HTR-8/SVneo (cell line): Measurements from ENCODE around the gene ARL15.

Experiments
- DNase-seq: peaks from one replicate; pipeline ENCODE4 v3.0.0; 2011; ENCODE audit warnings: low spot score, mixed read lengths; ENCODE audit not compliant: insufficient read length
- FAIRE-seq: peaks from 2 replicates; lab custom pipeline; 2011; peaks lifted over from hg19 to GRCh38; lab: Jason Lieb, UNC

ARL15 gene

DNA sequence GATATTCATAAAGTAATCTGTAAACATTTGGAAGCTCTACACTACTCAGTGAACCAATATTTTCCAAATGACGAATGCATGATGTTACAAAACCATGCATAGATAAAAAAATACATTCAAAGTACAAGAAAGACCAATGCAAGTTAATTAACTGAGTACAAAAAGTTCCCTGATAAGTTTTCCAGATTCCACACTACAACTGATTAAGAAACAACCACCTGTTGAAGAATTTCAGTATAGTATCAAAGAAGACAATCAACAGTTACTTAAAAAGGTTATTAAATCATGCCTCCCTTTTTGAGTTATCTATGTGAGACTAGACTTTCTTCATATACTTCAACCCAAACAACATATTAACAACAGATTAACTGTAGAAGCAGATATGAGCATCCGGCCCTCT lies 192.4 kb downstream of the ARL15 start:
- FAIRE-seq = no peak
- DNase-seq = no peak

- FAIRE-seq (no peak), DNase-seq (no peak)
Measured at GRCh38 chr5:54115735-54116403, 194.5 kb downstream of the ARL15 start.

DNA sequence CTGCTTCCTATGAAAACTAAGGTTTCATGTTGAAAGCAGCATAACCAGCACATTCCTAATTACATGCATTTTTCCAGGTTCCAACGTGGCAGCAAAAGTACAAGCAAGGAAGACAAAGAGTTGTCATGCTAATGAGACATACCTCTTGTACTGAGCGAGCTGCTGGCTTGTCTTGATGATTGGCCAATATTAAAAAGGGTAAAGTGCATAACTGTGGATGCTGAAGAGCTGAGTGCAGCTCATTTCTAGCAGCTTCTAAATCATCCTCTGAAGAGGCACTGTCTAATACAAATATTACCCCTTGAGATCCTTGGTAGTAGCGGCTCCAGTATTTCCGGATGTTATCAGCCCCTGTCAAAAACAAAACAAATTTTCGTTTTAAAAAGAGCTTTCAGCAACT lies 197.3 kb downstream of the ARL15 start:
- FAIRE-seq = no peak
- DNase-seq = no peak

DNA sequence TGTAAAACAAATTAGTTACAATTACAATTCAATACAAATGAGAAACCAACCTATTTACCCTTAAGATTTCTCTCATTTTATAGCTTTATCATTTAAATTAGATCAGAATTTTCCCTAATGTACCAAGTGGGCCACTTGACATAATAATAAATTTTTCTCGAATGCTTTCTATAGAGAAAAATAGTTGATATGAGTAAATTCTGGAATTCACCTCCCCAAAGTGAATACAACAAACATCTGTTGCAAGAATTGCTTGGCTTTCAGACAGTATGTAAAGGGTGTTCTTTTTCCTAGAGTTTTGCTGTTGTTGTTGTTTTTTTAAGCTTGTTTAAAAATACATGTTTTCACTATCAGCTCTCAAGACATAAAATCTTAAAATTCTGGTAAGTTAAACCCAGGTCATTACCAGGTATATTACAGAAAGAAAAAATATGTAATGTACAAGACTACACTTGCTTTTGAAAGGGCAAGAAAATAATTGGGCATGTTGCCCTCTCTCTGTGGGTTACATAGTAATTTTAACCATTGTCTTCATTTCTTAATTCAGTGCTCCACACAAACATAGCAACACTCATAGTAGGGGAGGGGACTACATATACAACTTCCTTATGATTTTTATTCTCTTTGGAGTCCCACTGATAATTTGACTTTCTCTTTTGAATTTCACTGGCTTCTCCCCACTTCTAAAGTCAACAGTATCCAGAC lies 200.6 kb downstream of the ARL15 start:
- DNase-seq (no peak), FAIRE-seq (no peak)

GRCh38 chr5:54108136-54108535 lies 202.2 kb downstream of the ARL15 start:
- no peak for FAIRE-seq
- DNase-seq = no peak

GRCh38 chr5:54103871-54104270 lies 206.5 kb downstream of the ARL15 start:
- FAIRE-seq (no peak), DNase-seq (no peak)

GRCh38 chr5:54098267-54098666 lies 212.1 kb downstream of the ARL15 start:
- FAIRE-seq (no peak), DNase-seq (no peak)

DNA sequence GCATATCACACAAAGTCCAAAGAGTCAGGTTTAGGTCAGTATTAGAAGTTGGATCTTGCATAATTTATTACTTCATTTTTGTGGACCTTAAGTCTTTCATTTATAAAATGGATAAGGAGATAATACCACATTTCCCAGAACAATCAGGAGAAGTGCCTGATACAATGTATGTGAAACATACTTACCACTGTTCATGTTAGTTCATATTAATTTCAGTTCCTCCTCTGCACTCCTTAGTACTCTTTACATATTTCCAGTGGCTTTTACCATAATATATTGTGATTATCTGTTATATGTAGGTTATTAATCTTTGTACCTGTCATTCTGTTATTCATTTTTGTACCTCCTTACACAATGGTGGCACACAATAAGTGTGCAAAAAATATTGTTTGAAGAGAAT lies 214.4 kb downstream of the ARL15 start:
- DNase-seq (no peak), FAIRE-seq (no peak)

DNA sequence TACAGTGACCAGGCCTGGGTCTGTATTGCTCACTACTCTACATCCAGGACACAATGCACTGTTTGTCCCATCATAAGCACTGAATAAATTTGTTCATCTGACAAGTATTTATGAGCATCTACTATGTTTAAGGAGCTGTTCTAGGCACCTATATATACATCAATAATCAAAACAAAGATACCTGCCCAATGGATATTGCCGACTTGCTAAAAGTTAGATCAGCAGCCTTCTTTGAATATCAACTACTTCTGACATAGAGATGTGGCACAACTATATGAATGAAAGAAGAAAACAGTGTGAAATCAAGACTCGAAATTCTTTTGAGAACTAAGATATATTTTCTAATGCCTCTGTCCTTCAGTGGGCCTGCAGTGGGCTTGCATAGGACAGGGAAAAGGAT lies 215.7 kb downstream of the ARL15 start:
- no peak for DNase-seq
- FAIRE-seq = no peak

DNA sequence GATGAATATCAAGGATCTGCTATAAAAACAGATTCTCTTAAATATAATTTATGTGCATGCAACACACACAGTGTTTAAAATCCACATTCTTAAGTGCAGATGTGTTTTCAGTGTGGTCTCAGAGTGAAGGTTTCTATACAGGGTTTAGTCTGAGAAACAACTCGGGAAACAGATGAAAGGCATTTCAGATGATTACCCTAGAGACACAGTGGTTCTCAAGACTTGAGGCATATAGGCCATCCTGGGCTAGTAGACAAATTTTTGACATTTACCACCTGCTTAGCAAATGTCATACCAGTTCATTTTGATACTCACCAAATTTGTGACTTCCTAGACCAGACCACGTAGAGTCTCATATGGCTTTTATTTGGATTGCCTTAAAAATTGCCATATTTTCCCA lies 216.5 kb downstream of the ARL15 start:
- no peak for FAIRE-seq
- no peak for DNase-seq

- FAIRE-seq (peak; percentile 20), DNase-seq (no peak)
Measured at GRCh38 chr5:54093081-54093492, 217.3 kb downstream of the ARL15 start.

DNA sequence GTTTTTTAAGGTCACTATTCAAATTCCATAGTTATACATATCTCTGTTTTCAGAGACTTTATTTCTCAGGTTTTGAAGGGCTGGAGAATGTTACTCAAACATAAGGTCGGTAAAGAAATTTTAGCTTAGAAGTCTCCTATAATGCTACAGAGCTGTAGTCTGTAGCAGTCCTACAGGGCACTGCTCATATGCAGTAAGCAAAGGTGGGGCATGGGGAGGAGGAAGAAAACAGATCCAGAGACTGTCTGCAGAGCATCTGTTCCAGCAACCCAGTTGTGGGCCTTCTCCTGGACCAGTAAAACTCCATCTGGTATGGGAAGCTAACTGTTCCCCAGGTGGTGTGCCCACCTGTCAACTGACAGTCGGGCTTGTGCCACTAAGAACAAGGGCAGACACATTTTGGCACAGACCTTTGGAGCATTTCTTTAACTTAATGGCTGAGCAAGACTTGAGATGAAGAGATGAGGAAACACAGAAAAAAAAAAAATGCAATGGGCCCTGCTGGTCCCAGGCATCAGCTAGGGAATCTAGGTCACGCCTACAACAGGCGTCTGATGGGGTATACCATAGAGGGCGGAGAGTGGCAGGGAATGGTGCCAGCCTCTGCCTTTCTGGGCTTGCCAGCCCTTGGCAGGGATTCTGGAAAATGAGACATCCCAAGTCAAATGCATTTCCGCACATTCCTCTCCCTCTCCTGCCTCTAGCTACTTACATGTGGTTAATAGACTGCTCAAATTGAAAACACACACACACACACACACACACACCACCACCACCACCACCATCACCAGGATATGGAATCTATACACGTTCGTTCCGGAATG lies 218.9 kb downstream of the ARL15 start:
- FAIRE-seq (no peak), DNase-seq (no peak)

DNA sequence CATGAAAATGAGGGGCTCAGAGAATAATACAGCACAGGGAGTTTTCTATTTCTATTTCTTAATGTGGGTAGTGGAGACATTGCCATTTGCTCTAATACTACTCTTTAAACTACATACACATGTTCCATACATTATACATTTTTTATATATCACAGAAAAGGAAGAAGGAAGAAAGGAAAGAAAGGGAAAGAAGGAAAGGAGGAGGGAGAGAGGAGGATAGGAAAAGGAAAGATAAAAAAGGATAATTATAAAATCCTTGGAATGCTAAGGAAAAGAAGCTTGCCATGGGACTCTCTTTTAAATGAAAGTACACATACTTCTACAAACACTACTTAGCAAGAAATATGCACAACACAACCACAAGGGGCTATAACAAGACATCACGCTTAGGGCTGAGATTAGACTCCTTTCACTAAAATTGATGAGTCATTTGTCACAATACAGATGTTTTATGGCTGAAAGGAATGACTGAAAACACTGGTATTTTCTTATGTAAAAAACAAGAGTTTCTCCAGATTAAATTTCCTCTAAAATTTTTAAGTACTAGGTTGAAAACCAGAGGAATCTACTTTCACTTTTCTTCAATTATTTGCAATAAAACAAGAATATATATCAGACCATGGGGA lies 219.8 kb downstream of the ARL15 start:
- peak; percentile 9 for FAIRE-seq
- peak; percentile 54 for DNase-seq

GRCh38 chr5:54088081-54088480 lies 222.3 kb downstream of the ARL15 start:
- no peak for DNase-seq
- no peak for FAIRE-seq

DNA sequence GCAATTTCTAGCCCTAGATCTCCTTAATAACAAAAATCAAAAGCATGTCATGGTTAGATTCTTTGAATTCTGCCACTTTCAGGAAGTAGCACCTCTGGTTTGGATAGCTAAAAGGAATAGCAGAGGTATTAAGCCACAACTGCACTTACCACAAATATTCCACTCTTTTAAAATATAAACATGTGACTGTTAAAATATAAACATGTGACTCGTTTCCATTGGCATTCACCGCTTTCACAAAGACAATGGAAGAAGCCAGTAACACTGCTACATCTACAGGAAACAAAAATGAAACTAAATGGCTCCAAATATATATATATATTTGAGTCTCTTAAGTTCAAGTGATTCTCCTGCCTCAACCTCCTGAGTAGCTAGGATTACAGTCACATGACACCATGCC lies 222.9 kb downstream of the ARL15 start:
- DNase-seq = no peak
- peak; percentile 40 for FAIRE-seq

- FAIRE-seq (no peak), DNase-seq (no peak)
Measured at GRCh38 chr5:54086191-54086590, 224.2 kb downstream of the ARL15 start.

DNA sequence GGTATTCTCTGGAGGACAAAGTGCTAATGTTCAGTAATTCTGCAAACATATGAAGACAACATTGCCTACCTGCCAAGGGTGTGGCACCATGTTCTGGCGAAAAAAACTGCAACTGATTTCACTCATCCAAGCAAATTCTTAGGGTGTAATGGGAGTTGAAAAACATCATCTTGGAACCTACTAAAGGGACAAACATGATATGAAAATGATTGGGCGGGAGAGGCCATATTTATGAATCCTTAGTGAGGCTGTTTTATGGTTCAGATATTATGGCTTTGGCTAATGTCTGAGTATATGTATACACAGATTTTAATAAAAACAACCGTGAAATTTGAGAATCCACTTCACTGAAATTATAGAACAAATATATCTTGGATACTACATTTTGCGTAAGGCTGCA lies 225.7 kb downstream of the ARL15 start:
- no peak for DNase-seq
- no peak for FAIRE-seq

DNA sequence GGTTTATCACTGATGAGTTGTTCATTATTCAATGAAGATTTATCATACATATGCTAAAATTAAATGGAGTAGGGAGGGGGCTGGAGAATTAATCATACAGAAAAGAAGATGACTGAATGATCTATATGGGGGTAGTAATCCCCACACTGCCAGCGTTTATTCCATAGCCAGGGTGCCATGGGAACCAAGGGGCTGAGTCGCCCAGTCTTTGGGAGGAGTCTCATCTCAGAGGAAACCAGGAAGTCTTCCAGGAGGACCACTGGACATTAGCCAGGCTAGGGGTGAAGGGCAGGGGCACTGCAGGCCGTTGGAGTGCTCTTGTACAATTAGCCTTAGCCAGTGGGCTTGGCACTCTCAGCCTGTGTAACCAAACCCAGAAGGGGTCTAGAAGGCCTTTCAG lies 226.5 kb downstream of the ARL15 start:
- FAIRE-seq (no peak), DNase-seq (no peak)

- no peak for DNase-seq
- FAIRE-seq = no peak
Measured at GRCh38 chr5:54083245-54083644, 227.1 kb downstream of the ARL15 start.

DNA sequence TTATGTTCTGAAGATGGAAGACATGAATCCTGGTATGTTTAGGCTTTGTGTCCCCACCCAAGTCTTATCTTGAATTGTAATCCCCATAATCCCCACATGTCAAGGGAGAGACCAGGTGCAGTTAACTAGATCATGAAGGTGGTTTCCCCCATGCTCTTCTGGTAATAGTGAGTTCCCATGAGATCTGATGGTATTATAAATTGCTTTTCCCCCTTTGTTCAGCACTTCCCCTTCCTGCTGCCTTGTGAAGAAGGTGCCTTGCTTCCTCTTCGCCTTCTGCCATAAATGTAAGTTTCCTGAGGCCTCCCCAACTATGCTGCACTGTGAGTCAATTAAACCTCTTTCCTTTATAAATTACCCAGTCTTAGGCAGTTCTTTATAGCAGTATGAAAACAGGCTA lies 229.0 kb downstream of the ARL15 start:
- no peak for FAIRE-seq
- DNase-seq = no peak

DNA sequence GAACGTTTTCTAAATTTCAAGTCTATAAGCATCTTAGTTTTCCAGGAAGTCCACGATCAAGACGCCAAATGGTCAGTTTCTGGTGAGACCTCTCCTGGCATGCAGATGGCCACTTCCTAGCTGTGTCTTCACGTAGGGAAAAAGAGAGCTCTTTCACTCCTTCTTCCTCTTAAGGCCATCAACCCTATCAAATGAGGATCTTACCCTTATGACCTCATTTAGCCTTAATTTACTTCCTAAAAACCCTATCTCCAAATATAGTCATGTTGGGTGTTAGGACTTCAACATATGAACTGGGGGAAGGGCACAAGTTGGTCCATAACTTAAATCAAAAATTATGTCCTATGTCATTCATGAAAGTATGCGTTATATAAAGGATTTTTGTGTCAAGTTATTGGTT lies 229.5 kb downstream of the ARL15 start:
- FAIRE-seq (peak; percentile 52), DNase-seq (no peak)
